Thoracic aorta (tissue), 2 donors: ENCODE measurements around the gene RAPGEF3. TPM values are rescaled to one million over a fixed set of nuclear protein-coding genes. Genes with fewer than 3 reads are reported as not detected.
A peak's percentile ranks its signal among the peaks of the same experiment; 100 is the strongest.

Experiments
- ATAC-seq: fragments of 150-250 bp; one replicate; pipeline ENCODE4 v1.8.0; 2017; ENCODE audit warnings: low read depth; ENCODE audit not compliant: insufficient number of reproducible peaks, low FRiP score
- DNase-seq: peaks from one replicate; pipeline ENCODE4 v3.0.0-alpha.2; 2020; ENCODE audit warnings: low spot score
- H3K27ac ChIP-seq, 2 donors: fragments of 200-600 bp; sonication (generic); 1 replicate in 1 of 2; 2 replicates in 1 of 2; pipeline ENCODE4 v1.5.1; 2016; ENCODE audit warnings: mild to moderate bottlenecking in 2 of 2, moderate library complexity in 2 of 2
- H3K27me3 ChIP-seq: fragments of 200-600 bp; sonication (generic); replicated peaks from 2 replicates; pipeline ENCODE4 v1.6.0; 2016; ENCODE audit warnings: mild to moderate bottlenecking; ENCODE audit not compliant: insufficient read depth
- H3K36me3 ChIP-seq: fragments of 200-600 bp; sonication (generic); one replicate; pipeline ENCODE4 v1.5.1; 2016
- H3K4me1 ChIP-seq, 2 donors: fragments of 200-600 bp; sonication (generic); 1 replicate in 1 of 2; 2 replicates in 1 of 2; pipeline versions ENCODE4 v1.5.1 to v1.6.0; 2016; ENCODE audit warnings: low read depth in 2 of 2, mild to moderate bottlenecking in 1 of 2; ENCODE audit not compliant: control insufficient read depth in 1 of 2
- H3K4me3 ChIP-seq: fragments of 200-600 bp; sonication (generic); 2 replicates; pipeline ENCODE4 v1.5.1; 2016; ENCODE audit warnings: mild to moderate bottlenecking
- H3K9me3 ChIP-seq: fragments of 200-600 bp; sonication (generic); 2 replicates; pipeline ENCODE4 v1.5.1; 2016
- total RNA-seq, 2 donors: library from RNA; depleted of rRNA; stranded (reverse); fragments of >200 nt; gene quantifications; one replicate each; pipeline versions ENCODE4 v1.1.0 to v1.2.3, GENCODE V29; 2016
- TF ChIP-seq, protein P1 (sequence below): fragments of 200-600 bp; sonication (generic); IDR thresholded peaks from one replicate; pipeline ENCODE4 v1.5.1; 2019; ENCODE audit warnings: antibody characterized with exemption

The RAPGEF3 gene
- total RNA-seq, 2 donors from 2014 or later = 40.9 to 77.4 TPM

DNA sequence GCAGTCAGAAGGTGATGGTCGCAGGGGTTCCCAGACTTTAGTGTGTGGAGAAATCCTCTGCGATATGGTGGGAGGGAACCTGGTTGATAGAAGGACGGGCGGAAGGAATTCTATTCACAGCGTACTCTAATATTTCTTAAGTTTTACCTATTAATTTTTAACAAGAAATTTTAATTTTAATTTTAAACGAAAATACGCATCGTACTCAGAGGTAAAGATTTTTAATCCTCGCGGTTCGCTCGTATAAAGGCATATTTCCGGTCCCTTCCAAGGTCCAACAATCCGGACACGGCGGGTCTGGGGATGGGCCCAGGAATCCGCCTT is 14.0 kb upstream of the RAPGEF3 start:
- H3K4me1 ChIP-seq = peaks cover 39 to 48% of the 10 kb centered on the region in 2 donors
- H3K27ac ChIP-seq = peak overlapping the region in 1 of 2 donors; percentile 81
- DNase-seq = no peak
- H3K36me3 ChIP-seq = no peaks in the 10 kb centered on the region
- H3K27me3 ChIP-seq = no peaks in the 10 kb centered on the region
- ATAC-seq = no peak
- no peaks in the 10 kb centered on the region for H3K9me3 ChIP-seq
- TF ChIP-seq, protein P1, sequence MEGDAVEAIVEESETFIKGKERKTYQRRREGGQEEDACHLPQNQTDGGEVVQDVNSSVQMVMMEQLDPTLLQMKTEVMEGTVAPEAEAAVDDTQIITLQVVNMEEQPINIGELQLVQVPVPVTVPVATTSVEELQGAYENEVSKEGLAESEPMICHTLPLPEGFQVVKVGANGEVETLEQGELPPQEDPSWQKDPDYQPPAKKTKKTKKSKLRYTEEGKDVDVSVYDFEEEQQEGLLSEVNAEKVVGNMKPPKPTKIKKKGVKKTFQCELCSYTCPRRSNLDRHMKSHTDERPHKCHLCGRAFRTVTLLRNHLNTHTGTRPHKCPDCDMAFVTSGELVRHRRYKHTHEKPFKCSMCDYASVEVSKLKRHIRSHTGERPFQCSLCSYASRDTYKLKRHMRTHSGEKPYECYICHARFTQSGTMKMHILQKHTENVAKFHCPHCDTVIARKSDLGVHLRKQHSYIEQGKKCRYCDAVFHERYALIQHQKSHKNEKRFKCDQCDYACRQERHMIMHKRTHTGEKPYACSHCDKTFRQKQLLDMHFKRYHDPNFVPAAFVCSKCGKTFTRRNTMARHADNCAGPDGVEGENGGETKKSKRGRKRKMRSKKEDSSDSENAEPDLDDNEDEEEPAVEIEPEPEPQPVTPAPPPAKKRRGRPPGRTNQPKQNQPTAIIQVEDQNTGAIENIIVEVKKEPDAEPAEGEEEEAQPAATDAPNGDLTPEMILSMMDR = no peak
- H3K4me3 ChIP-seq = peak overlapping the region; percentile 95

DNA sequence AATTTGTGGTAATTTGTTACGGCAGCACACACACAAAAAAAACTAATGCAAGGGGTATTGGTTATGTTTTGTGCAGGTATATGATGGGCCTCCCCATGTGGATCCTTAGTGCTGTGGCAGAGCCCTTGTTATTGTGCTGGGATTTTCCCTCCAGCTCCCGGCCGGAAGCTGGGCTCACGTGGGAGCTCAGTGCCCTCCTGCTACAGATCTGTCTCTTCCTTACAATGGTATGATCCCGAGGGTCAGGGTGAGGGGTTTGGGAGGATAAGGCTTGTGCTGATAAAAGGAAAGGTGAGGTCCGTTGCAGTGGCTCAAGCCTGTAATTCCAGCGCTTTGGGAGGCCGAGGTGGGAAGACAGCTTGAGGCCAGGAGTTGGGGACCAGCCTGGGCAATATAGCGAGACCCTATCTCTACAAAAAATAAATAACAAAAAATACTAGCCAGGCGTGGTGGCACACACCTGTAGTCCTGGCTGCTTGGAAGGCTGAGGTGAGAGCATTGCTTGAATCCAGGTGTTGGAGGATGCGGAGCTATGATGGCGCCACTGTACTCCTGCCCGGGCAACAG is 13.5 kb upstream of the RAPGEF3 start:
- H3K27ac ChIP-seq = no peak overlapping the region
- H3K36me3 ChIP-seq = no peaks in the 10 kb centered on the region
- DNase-seq = no peak
- H3K27me3 ChIP-seq = no peaks in the 10 kb centered on the region
- peaks cover 34 to 43% of the 10 kb centered on the region in 2 donors for H3K4me1 ChIP-seq
- no peaks in the 10 kb centered on the region for H3K9me3 ChIP-seq
- H3K4me3 ChIP-seq = peak overlapping the region; percentile 95
- no peak for ATAC-seq
- TF ChIP-seq, protein P1 = no peak

DNA sequence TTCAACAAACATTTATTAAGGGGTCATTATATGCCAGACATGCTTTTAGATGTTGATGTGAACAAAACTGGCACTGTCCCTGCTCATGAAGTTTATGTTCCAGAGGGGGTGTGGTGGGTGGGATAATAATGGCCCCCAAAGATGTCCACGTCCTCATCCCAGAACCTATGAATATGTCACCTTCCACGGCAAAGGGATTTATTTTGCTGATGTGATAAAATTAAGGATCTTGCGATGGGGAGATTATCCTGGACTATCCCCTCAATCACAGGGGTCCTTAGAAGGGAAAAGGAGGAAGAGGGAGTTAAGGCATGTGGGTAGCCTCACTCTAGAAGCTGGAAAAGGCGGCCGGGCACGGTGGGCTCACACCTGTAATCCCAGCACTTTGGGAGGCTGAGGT is 12.6 kb upstream of the RAPGEF3 start:
- no peaks in the 10 kb centered on the region for H3K36me3 ChIP-seq
- DNase-seq (no peak), ATAC-seq (no peak)
- H3K4me3 ChIP-seq = no peak overlapping the region
- no peak overlapping the region for H3K27ac ChIP-seq
- no peaks in the 10 kb centered on the region for H3K9me3 ChIP-seq
- peaks cover 26 to 34% of the 10 kb centered on the region in 2 donors for H3K4me1 ChIP-seq
- TF ChIP-seq, protein P1 = no peak
- H3K27me3 ChIP-seq = no peaks in the 10 kb centered on the region

DNA sequence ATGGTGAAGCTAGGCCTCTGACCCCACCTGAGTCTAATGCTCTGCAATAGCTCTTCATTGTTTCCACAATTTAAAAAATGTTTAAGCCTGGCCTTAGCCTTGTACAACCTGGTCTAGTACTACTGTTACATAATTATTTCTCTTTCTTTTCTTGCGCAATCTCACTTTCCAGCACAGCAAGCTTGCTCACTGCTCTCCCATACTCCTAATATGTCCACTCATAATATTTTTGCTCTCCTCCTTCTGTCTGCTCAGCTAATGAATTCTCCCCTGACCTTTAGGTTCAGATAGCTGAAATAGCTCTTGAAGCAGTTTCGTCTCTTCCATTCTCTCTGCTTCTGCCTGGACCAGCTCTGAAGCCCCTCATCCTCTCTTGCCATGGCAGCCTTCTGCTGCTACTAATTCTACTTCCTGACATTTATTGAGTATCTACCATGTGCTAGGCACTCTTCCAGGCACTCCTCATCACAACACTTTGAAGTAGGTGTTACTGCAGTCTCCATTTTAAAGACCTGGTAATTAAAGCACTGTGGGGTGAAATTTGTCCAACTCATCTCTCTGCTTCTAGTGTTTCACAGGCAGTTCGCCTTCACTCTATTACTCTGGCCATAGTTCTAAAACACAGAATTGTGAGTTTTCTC is 11.5 kb upstream of the RAPGEF3 start:
- no peaks in the 10 kb centered on the region for H3K27me3 ChIP-seq
- no peak for DNase-seq
- no peaks in the 10 kb centered on the region for H3K36me3 ChIP-seq
- no peak overlapping the region for H3K4me3 ChIP-seq
- TF ChIP-seq, protein P1 = no peak
- no peak for ATAC-seq
- no peaks in the 10 kb centered on the region for H3K9me3 ChIP-seq
- peaks cover 18 to 23% of the 10 kb centered on the region in 2 donors for H3K4me1 ChIP-seq
- no peak overlapping the region for H3K27ac ChIP-seq

DNA sequence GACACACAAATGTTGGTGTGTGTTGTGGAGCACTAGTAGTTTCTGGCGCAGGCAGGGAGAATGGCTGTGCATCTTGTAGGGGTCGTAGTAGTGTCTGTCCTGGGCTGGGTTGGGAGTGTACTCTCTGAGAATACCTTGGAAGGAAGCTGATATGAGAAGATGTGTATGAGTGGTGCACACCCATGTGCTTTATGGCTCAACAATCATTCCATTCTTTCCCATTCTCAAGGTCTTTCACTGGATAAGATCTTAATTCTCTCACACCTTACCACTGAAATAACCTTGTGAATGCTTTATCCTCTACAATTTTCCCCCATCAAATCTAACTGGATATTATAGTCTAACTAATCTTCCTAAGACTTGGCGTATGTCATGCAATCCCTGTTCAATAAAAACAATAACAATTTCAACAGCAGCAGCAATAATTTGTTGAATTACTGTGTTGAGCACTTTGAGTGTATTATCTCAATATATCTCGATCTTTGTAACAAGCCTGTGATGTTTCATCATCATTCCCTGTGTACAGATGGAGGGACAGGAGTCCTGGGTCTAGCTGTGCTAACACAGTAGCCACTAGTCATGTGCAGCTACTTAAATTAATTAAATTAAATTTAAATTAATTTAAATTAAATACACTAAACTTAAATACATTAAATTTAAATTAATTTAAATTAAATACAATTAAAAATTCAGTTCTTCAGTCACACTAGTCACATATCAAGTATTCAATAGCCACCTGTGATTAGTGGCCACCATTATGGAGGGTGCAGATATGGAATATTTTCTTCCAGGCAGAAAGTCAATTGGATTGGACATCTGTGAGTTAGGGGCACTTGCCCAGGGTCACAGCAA is 10.8 kb upstream of the RAPGEF3 start:
- H3K4me3 ChIP-seq = no peak overlapping the region
- peaks cover 12 to 15% of the 10 kb centered on the region in 2 donors for H3K4me1 ChIP-seq
- TF ChIP-seq, protein P1 = no peak
- no peak overlapping the region for H3K27ac ChIP-seq
- DNase-seq (no peak), ATAC-seq (no peak)
- no peaks in the 10 kb centered on the region for H3K27me3 ChIP-seq
- H3K36me3 ChIP-seq = no peaks in the 10 kb centered on the region
- H3K9me3 ChIP-seq = no peaks in the 10 kb centered on the region
